HepG2 (cell line): ENCODE results near the gene ACP1. TPM values are rescaled to one million over a fixed set of nuclear protein-coding genes. Genes with fewer than 3 reads are reported as not detected.

Source experiments
- AGO1 ChIP-seq: fragments of 200-400 bp; formaldehyde crosslinking; IDR thresholded peaks from 2 replicates; pipeline ENCODE4 v1.6.1; 2017; ENCODE audit warnings: mild to moderate bottlenecking, low read depth, low read length, moderate library complexity; ENCODE audit not compliant: poor library complexity, severe bottlenecking
- ARHGAP35 ChIP-seq: sonication (generic); formaldehyde crosslinking; IDR thresholded peaks from 2 replicates; pipeline ENCODE4 v1.9.0; 2022; ENCODE audit warnings: mild to moderate bottlenecking, inconsistent platforms, moderate library complexity, missing genetic modification reagents, borderline replicate concordance
- CREBL2 ChIP-seq: sonication (generic); formaldehyde crosslinking; IDR thresholded peaks from 2 replicates; pipeline ENCODE4 v1.8.1; 2023; ENCODE audit warnings: missing genetic modification reagents, mild to moderate bottlenecking, borderline replicate concordance
- PRDM4 ChIP-seq: sonication (generic); formaldehyde crosslinking; IDR thresholded peaks from 2 replicates; pipeline ENCODE4 v1.9.0; 2021; ENCODE audit warnings: missing genetic modification reagents, borderline replicate concordance
- RNF2 ChIP-seq: fragments of 450-650 bp; conservative IDR thresholded peaks from 2 replicates; pipeline ENCODE4 v1.6.1; 2016; ENCODE audit warnings: low read depth
- SAP130 ChIP-seq: IDR thresholded peaks from 2 replicates; pipeline ENCODE4 v1.6.1; 2016; ENCODE audit warnings: low read depth
- ZFP41 ChIP-seq: sonication (generic); formaldehyde crosslinking; IDR thresholded peaks from 2 replicates; pipeline ENCODE4 v1.4.0; 2020; ENCODE audit warnings: mild to moderate bottlenecking, missing genetic modification reagents, borderline replicate concordance
- ZGPAT ChIP-seq: IDR thresholded peaks from 2 replicates; pipeline ENCODE4 v1.6.1; 2016; ENCODE audit warnings: mild to moderate bottlenecking
- ZNF318 ChIP-seq: sonication (generic); formaldehyde crosslinking; IDR thresholded peaks from 2 replicates; pipeline ENCODE4 v1.4.0; 2020; ENCODE audit warnings: mild to moderate bottlenecking, missing genetic modification reagents
- ZNF441 ChIP-seq: sonication (generic); formaldehyde crosslinking; IDR thresholded peaks from 2 replicates; pipeline ENCODE4 v1.7.0; 2021; ENCODE audit warnings: missing genetic modification reagents, borderline replicate concordance
- ZNF598 ChIP-seq: sonication (generic); formaldehyde crosslinking; IDR thresholded peaks from 2 replicates; pipeline ENCODE4 v1.5.1; 2020; ENCODE audit warnings: mild to moderate bottlenecking, missing genetic modification reagents, borderline replicate concordance
- ZNF883 ChIP-seq: sonication (generic); formaldehyde crosslinking; IDR thresholded peaks from 2 replicates; pipeline ENCODE4 v1.5.1; 2020; ENCODE audit warnings: mild to moderate bottlenecking, missing genetic modification reagents; ENCODE audit errors: not compliant biosample characterization
- polyA plus RNA-seq, 8 experiments: library from polyadenylated mRNA; depleted of rRNA in 3 of 8; stranded (reverse) in 7 of 8; unstranded in 1 of 8; fragments of >200 nt; fragmentation: Illumina TruSeq in 4 of 8; extraction: Trizol in 4 of 8; gene quantifications; 2 replicates each; pipeline versions ENCODE4 v1.2.1 to v1.2.3, GENCODE V29; 2011 to 2016; ENCODE audit warnings: low read depth in 4 of 8, missing spikeins in 1 of 8, mixed read lengths in 1 of 8; ENCODE audit not compliant: insufficient read depth in 1 of 8
- total RNA-seq, 5 experiments: library from RNA; depleted of rRNA; stranded (reverse); fragments of >200 nt; fragmentation: Illumina TruSeq; extraction: Trizol; gene quantifications; 2 replicates each; pipeline ENCODE4 v1.2.3, GENCODE V29; 2016; ENCODE audit warnings: low read depth in 1 of 5

The ACP1 gene
- total and polyA plus RNA-seq, 2 of the 13 experiments (the other 11 are each of a cell fraction or from before 2014, with no cell fraction given) = 246 to 348 TPM

GRCh38 chr2:289362-290089 is 24.8 kb downstream of the ACP1 start (continued):
- TF ChIP-seq ZNF318 (0 out of 2 replicates have a peak, but pooled peaks have one; percentile 26), AGO1 (peak; percentile 27), ZFP41 (no peak), ZNF883 (CRISPR knock-in tag) (no peak), ARHGAP35 (CRISPR knock-in tag) (peak; percentile 73; the same call in 1 of the 2 replicates), SAP130 (CRISPR knock-in tag) (peak; percentile 50), RNF2 (peak; percentile 55; the same call in 1 of the 2 replicates), CREBL2 (CRISPR knock-in tag) (0 out of 2 replicates have a peak, but pooled peaks have one; percentile 59), ZNF598 (CRISPR knock-in tag) (peak; percentile 58; the same call in 1 of the 2 replicates), ZNF441 (CRISPR knock-in tag) (no peak), PRDM4 (CRISPR knock-in tag) (no peak), ZGPAT (peak; percentile 48; the same call in 1 of the 2 replicates)
